ENCODE measurements around the gene KIAA1217. TPM values are rescaled to one million over a fixed set of nuclear protein-coding genes. Genes with fewer than 3 reads are reported as not detected.

The KIAA1217 gene
- total RNA-seq, 1 experiment from 2014 or later = 18.6 TPM

GRCh38 chr10:24235471-24235870, 26.5 kb downstream of the KIAA1217 start:
- Histone ChIP-seq H3K14ac (ENCODE audit: insufficient read depth, low read length) (no peak overlapping the region), H3K4me2 (ENCODE audit: insufficient read depth, insufficient read length, low read length) (no peak overlapping the region), H2BK120ac (ENCODE audit: low read depth, low read length, poor library complexity, severe bottlenecking) (no peak overlapping the region), H3T11ph (ENCODE audit: low read length) (no peak overlapping the region), H4K5ac (ENCODE audit: insufficient read length, low read depth, low read length) (no peak overlapping the region), H3K4me1 (ENCODE audit: insufficient read depth, low read length) (peaks cover 17% of the 10 kb centered on the region; the same call in 1 of the 2 replicates), H4K91ac (ENCODE audit: insufficient read length, low read depth, low read length) (no peak overlapping the region), H2AK5ac (ENCODE audit: insufficient read length, low read length) (no peak overlapping the region), H3K9me3 (ENCODE audit: control insufficient read depth, low read depth, low read length) (no peaks in the 10 kb centered on the region), H3K23me2 (ENCODE audit: insufficient read length, low read depth, low read length, poor library complexity, severe bottlenecking) (no peaks in the 10 kb centered on the region), H3K27me3 (ENCODE audit: insufficient read depth, low read length) (no peaks in the 10 kb centered on the region), H3K56ac (ENCODE audit: insufficient read length, low read depth, low read length) (no peak overlapping the region), H3K79me1 (ENCODE audit: insufficient read depth, low read depth, low read length, poor library complexity, severe bottlenecking) (no peaks in the 10 kb centered on the region), H3K9ac (ENCODE audit: extremely low read depth, insufficient read length, low read length) (no peak overlapping the region), H2AFZ (ENCODE audit: low read length) (no peak overlapping the region), H3K4ac (ENCODE audit: low read depth, low read length) (no peak overlapping the region), H3K23ac (ENCODE audit: insufficient read length, low read depth, low read length) (no peak overlapping the region), H2BK15ac (ENCODE audit: low read depth, low read length) (no peak overlapping the region), H4K20me1 (ENCODE audit: control insufficient read depth, insufficient read depth, insufficient read length) (peaks cover 2% of the 10 kb centered on the region), H3K79me2 (ENCODE audit: insufficient read depth, low read length) (no peaks in the 10 kb centered on the region), H3K18ac (ENCODE audit: insufficient read length, low read depth, low read length) (no peak overlapping the region), H2BK20ac (ENCODE audit: low read depth, low read length, poor library complexity, severe bottlenecking) (no peak overlapping the region), H2BK12ac (ENCODE audit: insufficient read length, low read depth, low read length) (no peak overlapping the region), H2BK5ac (ENCODE audit: insufficient read length, low read length) (no peak overlapping the region), H4K8ac (replicated peaks; ENCODE audit: insufficient read length, low read depth, low read length) (no peak overlapping the region), H3K27ac (ENCODE audit: insufficient read length, low read depth, low read length) (no peak overlapping the region)
- H3K27ac Mint-ChIP-seq = no peak overlapping the region
- no peaks in the 10 kb centered on the region for H3K27me3 Mint-ChIP-seq (ENCODE audit: low read depth)
- WGBS (ENCODE audit: extremely low coverage, insufficient read length, low lambda C conversion rate) = no CpG with 5 or more reads among the region's 7 CpGs
- H3K9me3 Mint-ChIP-seq = no peaks in the 10 kb centered on the region
- no peak overlapping the region for H3K4me3 Mint-ChIP-seq
- no peak for TF ChIP-seq CTCF (conservative IDR thresholded peaks at IDR 0.05)
- peaks cover 0 to 3% (median 0%) of the 10 kb centered on the region in 3 experiments; a peak in 1 of 7 replicates for H3K36me3 Mint-ChIP-seq (ENCODE audit: insufficient read depth in 1 of 3, low read depth in 3 of 3)
- peaks cover 36 to 48% of the 10 kb centered on the region in 2 experiments for H3K4me1 Mint-ChIP-seq
- no peak for DNase-seq

All from H9 (cell line).